ENCODE data around the gene CCDC134. TPM values are rescaled to one million over a fixed set of nuclear protein-coding genes. Genes with fewer than 3 reads are reported as not detected.

Gene CCDC134
- total and polyA plus RNA-seq, 2 donors (not counting 1 experiment from before 2014, with no cell fraction given), result 3.0 to 13.7 TPM

- no peak for TF ChIP-seq EZH2 (IDR thresholded peaks at IDR 0.05; ENCODE audit: low read length, missing control alignments)
- TF ChIP-seq, protein P1, sequence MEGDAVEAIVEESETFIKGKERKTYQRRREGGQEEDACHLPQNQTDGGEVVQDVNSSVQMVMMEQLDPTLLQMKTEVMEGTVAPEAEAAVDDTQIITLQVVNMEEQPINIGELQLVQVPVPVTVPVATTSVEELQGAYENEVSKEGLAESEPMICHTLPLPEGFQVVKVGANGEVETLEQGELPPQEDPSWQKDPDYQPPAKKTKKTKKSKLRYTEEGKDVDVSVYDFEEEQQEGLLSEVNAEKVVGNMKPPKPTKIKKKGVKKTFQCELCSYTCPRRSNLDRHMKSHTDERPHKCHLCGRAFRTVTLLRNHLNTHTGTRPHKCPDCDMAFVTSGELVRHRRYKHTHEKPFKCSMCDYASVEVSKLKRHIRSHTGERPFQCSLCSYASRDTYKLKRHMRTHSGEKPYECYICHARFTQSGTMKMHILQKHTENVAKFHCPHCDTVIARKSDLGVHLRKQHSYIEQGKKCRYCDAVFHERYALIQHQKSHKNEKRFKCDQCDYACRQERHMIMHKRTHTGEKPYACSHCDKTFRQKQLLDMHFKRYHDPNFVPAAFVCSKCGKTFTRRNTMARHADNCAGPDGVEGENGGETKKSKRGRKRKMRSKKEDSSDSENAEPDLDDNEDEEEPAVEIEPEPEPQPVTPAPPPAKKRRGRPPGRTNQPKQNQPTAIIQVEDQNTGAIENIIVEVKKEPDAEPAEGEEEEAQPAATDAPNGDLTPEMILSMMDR (conservative IDR thresholded peaks at IDR 0.05 in 1 of 2, IDR thresholded peaks at IDR 0.05 in 1 of 2; ENCODE audit: low read depth in 1 of 2, low read length in 2 of 2), result no peak
- H3K27ac ChIP-seq (ENCODE audit: insufficient read depth, low read length), result no peak overlapping the region
- no peak for DNase-seq (ENCODE audit: low read depth in 2 of 2)
- no peaks in the 10 kb centered on the region for H4K20me1 ChIP-seq (ENCODE audit: control insufficient read depth, extremely low read depth, insufficient read depth, low read length)
- no peaks in the 10 kb centered on the region for H3K4me1 ChIP-seq (ENCODE audit: control insufficient read depth, extremely low read depth, insufficient read depth, low read length)
- H3K4me3 ChIP-seq (replicated peaks in 1 of 4; ENCODE audit: control extremely low read depth in 1 of 4, insufficient read depth in 1 of 4, low read depth in 3 of 4, low read length in 4 of 4), result no peak overlapping the region
- H3K79me2 ChIP-seq (ENCODE audit: control insufficient read depth, insufficient read depth, low read length), result no peaks in the 10 kb centered on the region
- no peak overlapping the region for H3K4me2 ChIP-seq (ENCODE audit: extremely low read depth, insufficient read depth, low read length)
- H2AFZ ChIP-seq (ENCODE audit: low read length), result no peak overlapping the region
- H3K36me3 ChIP-seq (ENCODE audit: control insufficient read depth, insufficient read depth, low read length), result peaks cover 2% of the 10 kb centered on the region
- no peaks in the 10 kb centered on the region for H3K9me3 ChIP-seq (ENCODE audit: control insufficient read depth, insufficient read depth, low read depth, low read length)
- no peak overlapping the region for H3K9ac ChIP-seq (ENCODE audit: insufficient read depth, low read length)
- no peaks in the 10 kb centered on the region for H3K27me3 ChIP-seq (ENCODE audit: control insufficient read depth, insufficient read depth, low read length)
Measured at GRCh38 chr22:41808400-41808799, 7.9 kb downstream of the CCDC134 start.

DNA sequence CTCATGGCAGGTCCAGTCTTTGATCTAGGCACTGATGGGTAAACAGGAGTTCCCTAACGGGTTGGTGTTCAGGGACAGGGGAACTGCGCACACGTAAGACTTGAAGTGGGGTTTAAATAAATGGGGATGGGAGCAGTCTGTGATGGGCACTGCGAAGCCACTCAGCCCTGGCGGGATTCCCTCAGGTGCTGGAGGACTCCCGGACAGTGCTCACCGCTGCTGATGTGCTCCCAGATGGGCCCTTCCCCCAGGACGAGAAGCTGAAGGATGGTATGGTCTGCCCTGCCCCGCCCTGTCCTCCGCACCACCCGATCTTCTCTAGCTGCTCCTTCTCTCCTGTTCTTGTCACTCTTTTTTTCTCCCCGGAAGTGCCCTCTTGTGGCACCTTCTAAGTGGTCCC is 9.5 kb downstream of the CCDC134 start:
- Histone ChIP-seq H3K4me3 (replicated peaks in 1 of 4; ENCODE audit: control extremely low read depth in 1 of 4, insufficient read depth in 1 of 4, low read depth in 3 of 4, low read length in 4 of 4) (no peak overlapping the region), H3K36me3 (ENCODE audit: control insufficient read depth, insufficient read depth, low read length) (peaks cover 2% of the 10 kb centered on the region), H4K20me1 (ENCODE audit: control insufficient read depth, extremely low read depth, insufficient read depth, low read length) (no peaks in the 10 kb centered on the region), H3K27me3 (ENCODE audit: control insufficient read depth, insufficient read depth, low read length) (no peaks in the 10 kb centered on the region), H3K9ac (ENCODE audit: insufficient read depth, low read length) (no peak overlapping the region), H3K4me1 (ENCODE audit: control insufficient read depth, extremely low read depth, insufficient read depth, low read length) (no peaks in the 10 kb centered on the region), H3K27ac (ENCODE audit: insufficient read depth, low read length) (no peak overlapping the region), H2AFZ (ENCODE audit: low read length) (no peak overlapping the region), H3K9me3 (ENCODE audit: control insufficient read depth, insufficient read depth, low read depth, low read length) (no peaks in the 10 kb centered on the region), H3K4me2 (ENCODE audit: extremely low read depth, insufficient read depth, low read length) (no peak overlapping the region), H3K79me2 (ENCODE audit: control insufficient read depth, insufficient read depth, low read length) (no peaks in the 10 kb centered on the region)
- no peak for TF ChIP-seq EZH2 (IDR thresholded peaks at IDR 0.05; ENCODE audit: low read length, missing control alignments)
- TF ChIP-seq, protein P1 (conservative IDR thresholded peaks at IDR 0.05 in 1 of 2, IDR thresholded peaks at IDR 0.05 in 1 of 2; ENCODE audit: low read depth in 1 of 2, low read length in 2 of 2), result no peak
- DNase-seq (ENCODE audit: low read depth in 2 of 2), result no peak

GRCh38 chr22:41812805-41813545 is 12.5 kb downstream of the CCDC134 start:
- Histone ChIP-seq H3K9ac (ENCODE audit: insufficient read depth, low read length) (no peak overlapping the region), H3K27ac (ENCODE audit: insufficient read depth, low read length) (no peak overlapping the region), H3K27me3 (ENCODE audit: control insufficient read depth, insufficient read depth, low read length) (no peaks in the 10 kb centered on the region), H2AFZ (ENCODE audit: low read length) (no peak overlapping the region), H3K36me3 (ENCODE audit: control insufficient read depth, insufficient read depth, low read length) (peaks cover 2% of the 10 kb centered on the region), H3K9me3 (ENCODE audit: control insufficient read depth, insufficient read depth, low read depth, low read length) (no peaks in the 10 kb centered on the region), H4K20me1 (ENCODE audit: control insufficient read depth, extremely low read depth, insufficient read depth, low read length) (no peaks in the 10 kb centered on the region), H3K4me3 (replicated peaks in 1 of 4; ENCODE audit: control extremely low read depth in 1 of 4, insufficient read depth in 1 of 4, low read depth in 3 of 4, low read length in 4 of 4) (no peak overlapping the region), H3K79me2 (ENCODE audit: control insufficient read depth, insufficient read depth, low read length) (no peaks in the 10 kb centered on the region), H3K4me1 (ENCODE audit: control insufficient read depth, extremely low read depth, insufficient read depth, low read length) (no peaks in the 10 kb centered on the region), H3K4me2 (ENCODE audit: extremely low read depth, insufficient read depth, low read length) (no peak overlapping the region)
- TF ChIP-seq EZH2 (IDR thresholded peaks at IDR 0.05; ENCODE audit: low read length, missing control alignments), result no peak
- TF ChIP-seq, protein P1 (conservative IDR thresholded peaks at IDR 0.05 in 1 of 2, IDR thresholded peaks at IDR 0.05 in 1 of 2; ENCODE audit: low read depth in 1 of 2, low read length in 2 of 2), result no peak
- DNase-seq (ENCODE audit: low read depth in 2 of 2), result no peak
